HepG2 (cell line): ENCODE data around the gene EBF3. TPM values are rescaled to one million over a fixed set of nuclear protein-coding genes. Genes with fewer than 3 reads are reported as not detected.

Experiments used
- ATAC-seq: fragments of 200-7000 bp; cut with Tn5 transposase; 3 replicates; pipeline ENCODE4 v1.9.1; 2020; ENCODE audit warnings: mild to moderate bottlenecking, moderate library complexity
- BruUV-seq: library from RNA; stranded (reverse); fragments of 400-500 nt; replicated peaks from 2 replicates; lab custom pipeline; 2021; lab: Mats Ljungman, UMichigan
- CTCF ChIA-PET: fragments of 300-600 bp; formaldehyde crosslinking; extraction: SDS; loops from one replicate; lab custom pipeline; 2021; ENCODE audit warnings: low total read pairs, inconsistent platforms, low intra/inter-chr PET ratio; lab: Yijun Ruan, JAX
- POLR2A ChIA-PET: fragments of 350-600 bp; sonication (Branson Sonifier 250); formaldehyde crosslinking; loops from one replicate; lab custom pipeline; 2020; ENCODE audit warnings: antibody characterized with exemption, inconsistent platforms; lab: Yijun Ruan, JAX
- DNase-seq: peaks from one replicate; pipeline ENCODE4 v3.0.0-alpha.2; 2015; ENCODE audit warnings: low spot score
- FAIRE-seq: peaks from 3 replicates; lab custom pipeline; 2011; peaks lifted over from hg19 to GRCh38; lab: Jason Lieb, UNC
- H2AFZ ChIP-seq: one replicate; pipeline ENCODE4 v1.6.1; 2011; ENCODE audit warnings: low read length, inconsistent platforms
- H3K27ac ChIP-seq: fragments of 300-600 bp; 3 replicates; pipeline ENCODE4 v1.8.0; 2011; ENCODE audit warnings: mixed run types, mild to moderate bottlenecking, mixed read lengths, low read length, inconsistent platforms; ENCODE audit not compliant: insufficient read depth; ENCODE audit errors: extremely low read length
- H3K27me3 ChIP-seq, 2 experiments: fragments of 200-600 bp in 1 of 2; 2 replicates in 1 of 2; 3 replicates in 1 of 2; pipeline versions ENCODE4 v1.6.0 to v1.8.0; 2011; ENCODE audit warnings: low read length in 2 of 2, mild to moderate bottlenecking in 2 of 2, moderate library complexity in 2 of 2, inconsistent platforms in 1 of 2; ENCODE audit not compliant: insufficient read depth in 2 of 2, control insufficient read depth in 1 of 2
- H3K36me3 ChIP-seq, 2 experiments: fragments of 200-600 bp in 1 of 2; replicated peaks in 1 of 2; 2 replicates in 1 of 2; 3 replicates in 1 of 2; pipeline versions ENCODE4 v1.5.1 to v1.8.0; 2011; ENCODE audit warnings: low read length in 2 of 2, inconsistent platforms in 1 of 2; ENCODE audit not compliant: insufficient read depth in 2 of 2, control insufficient read depth in 1 of 2
- H3K4me1 ChIP-seq: 2 replicates; pipeline ENCODE4 v1.5.1; 2012; ENCODE audit warnings: low read length, inconsistent platforms; ENCODE audit not compliant: insufficient read depth
- H3K4me2 ChIP-seq: 2 replicates; pipeline ENCODE4 v1.6.0; 2011; ENCODE audit warnings: low read depth, low read length, inconsistent platforms
- H3K4me3 ChIP-seq, 3 experiments: fragments of 200-600 bp in 1 of 3; sonication (generic), shearing (Covaris generic) in 1 of 3; replicated peaks in 1 of 3; 2 replicates each; pipeline ENCODE4 v1.5.1; 2011 to 2016; ENCODE audit warnings: low read length in 3 of 3, inconsistent platforms in 2 of 3, low read depth in 2 of 3, mild to moderate bottlenecking in 2 of 3, control low read depth in 1 of 3, mixed read lengths in 1 of 3; ENCODE audit not compliant: insufficient read depth in 1 of 3
- H3K79me2 ChIP-seq: one replicate; pipeline ENCODE4 v1.6.1; 2011; ENCODE audit warnings: low read length, inconsistent platforms; ENCODE audit not compliant: insufficient read depth
- H3K9ac ChIP-seq: 2 replicates; pipeline ENCODE4 v1.6.0; 2011; ENCODE audit warnings: mild to moderate bottlenecking, low read depth, low read length, inconsistent platforms; ENCODE audit not compliant: insufficient read depth
- H3K9me3 ChIP-seq: 2 replicates; pipeline ENCODE4 v1.5.1; 2012; ENCODE audit warnings: mild to moderate bottlenecking, low read length
- H4K20me1 ChIP-seq: 2 replicates; pipeline ENCODE4 v1.6.0; 2011; ENCODE audit warnings: inconsistent platforms, mild to moderate bottlenecking, low read length, moderate library complexity; ENCODE audit not compliant: insufficient read depth
- CBX5 ChIP-seq: sonication (generic); formaldehyde crosslinking; IDR thresholded peaks from 2 replicates; pipeline ENCODE4 v1.4.0; 2020; ENCODE audit warnings: missing genetic modification reagents, borderline replicate concordance
- ELF1 ChIP-seq: sonication (generic); formaldehyde crosslinking; IDR thresholded peaks from 2 replicates; pipeline ENCODE4 v1.4.0; 2020; ENCODE audit warnings: missing genetic modification reagents
- HNRNPLL ChIP-seq: fragments of 200-400 bp; formaldehyde crosslinking; IDR thresholded peaks from 2 replicates; pipeline ENCODE4 v1.6.1; 2017; ENCODE audit warnings: mild to moderate bottlenecking, low read depth, low read length; ENCODE audit not compliant: poor library complexity, severe bottlenecking
- ISL2 ChIP-seq: sonication (generic); formaldehyde crosslinking; IDR thresholded peaks from 2 replicates; pipeline ENCODE4 v1.5.0; 2020; ENCODE audit warnings: missing genetic modification reagents
- TERF1 ChIP-seq: sonication (generic); formaldehyde crosslinking; IDR thresholded peaks from 2 replicates; pipeline ENCODE4 v1.8.0; 2022; ENCODE audit warnings: mild to moderate bottlenecking, missing genetic modification reagents, moderate library complexity
- THAP8 ChIP-seq: sonication (generic); formaldehyde crosslinking; IDR thresholded peaks from 2 replicates; pipeline ENCODE4 v1.5.1; 2020; ENCODE audit warnings: missing genetic modification reagents, mild to moderate bottlenecking, borderline replicate concordance
- ZNF282 ChIP-seq: fragments of 450-650 bp; IDR thresholded peaks from 2 replicates; pipeline ENCODE4 v1.6.1; 2018; ENCODE audit not compliant: partially characterized antibody
- ZNF772 ChIP-seq: sonication (generic); formaldehyde crosslinking; IDR thresholded peaks from 2 replicates; pipeline ENCODE4 v1.5.0; 2020; ENCODE audit warnings: mild to moderate bottlenecking, missing genetic modification reagents
- ZNF784 ChIP-seq: sonication (generic); formaldehyde crosslinking; IDR thresholded peaks from 2 replicates; pipeline ENCODE4 v1.5.1; 2020; ENCODE audit warnings: missing genetic modification reagents, mild to moderate bottlenecking, borderline replicate concordance
- ZSCAN25 ChIP-seq: sonication (generic); formaldehyde crosslinking; IDR thresholded peaks from 2 replicates; pipeline ENCODE4 v1.8.0; 2022; ENCODE audit warnings: mild to moderate bottlenecking, missing genetic modification reagents
- WGBS: methylation state at CpG from one replicate; pipeline ENCODE4 v1.1.6; 2017; ENCODE audit warnings: low lambda C conversion rate; 5-methylcytosine and 5-hydroxymethylcytosine counted together
- in situ Hi-C: cut with HindIII; loops from 2 replicates; pipeline ENCODE4 v1.10.0; 2017; ENCODE audit warnings: low pct_unique_long_range_greater_than_20kb; ENCODE audit not compliant: extremely low pct_ligation_motif_present
- intact Hi-C: fragments of 100-400 bp; cut with micrococcal nuclease; formaldehyde crosslinking; loops from one replicate; pipeline ENCODE4 v1.10.0; 2022; ENCODE audit not compliant: unreplicated experiment
- polyA plus RNA-seq, 8 experiments: library from polyadenylated mRNA; depleted of rRNA in 3 of 8; stranded (reverse) in 7 of 8; unstranded in 1 of 8; fragments of >200 nt; fragmentation: Illumina TruSeq in 4 of 8; extraction: Trizol in 4 of 8; gene quantifications; 2 replicates each; pipeline versions ENCODE4 v1.2.1 to v1.2.3, GENCODE V29; 2011 to 2016; ENCODE audit warnings: low read depth in 4 of 8, missing spikeins in 1 of 8, mixed read lengths in 1 of 8; ENCODE audit not compliant: insufficient read depth in 1 of 8
- total RNA-seq, 5 experiments: library from RNA; depleted of rRNA; stranded (reverse); fragments of >200 nt; fragmentation: Illumina TruSeq; extraction: Trizol; gene quantifications; 2 replicates each; pipeline ENCODE4 v1.2.3, GENCODE V29; 2016; ENCODE audit warnings: low read depth in 1 of 5

Gene EBF3
- total and polyA plus RNA-seq, 2 of the 13 experiments (the other 11 are each of a cell fraction or from before 2014, with no cell fraction given), result not detected

- ChIA-PET CTCF (no interaction called here), POLR2A (no interaction called here)
- ATAC-seq (no peak), FAIRE-seq (no peak)
- Histone ChIP-seq H3K4me3 (no peak overlapping the region), H3K4me2 (no peak overlapping the region), H3K9ac (no peak overlapping the region), H3K27me3 (peaks cover 4 to 49% of the 10 kb centered on the region in 2 experiments; a peak in 4 of 5 replicates), H3K79me2 (no peaks in the 10 kb centered on the region), H3K4me1 (no peaks in the 10 kb centered on the region), H3K27ac (no peak overlapping the region), H3K36me3 (no peaks in the 10 kb centered on the region), H4K20me1 (no peaks in the 10 kb centered on the region), H3K9me3 (no peaks in the 10 kb centered on the region)
- no TSS peak for BruUV-seq
- WGBS, result 15% methylated on average over 12 of the region's 16 CpGs
- intact Hi-C loops, result no loop called here
- TF ChIP-seq CBX5 (CRISPR knock-in tag), result no peak
- no peak for TF ChIP-seq ZNF772 (CRISPR knock-in tag)
- no peak for TF ChIP-seq ELF1 (CRISPR knock-in tag)
- no peak for TF ChIP-seq TERF1 (CRISPR knock-in tag)
- TF ChIP-seq ZSCAN25 (CRISPR knock-in tag), result no peak
- TF ChIP-seq HNRNPLL, result no peak
- no peak for TF ChIP-seq ZNF784 (CRISPR knock-in tag)
- no peak for TF ChIP-seq ZNF282
- no peak for TF ChIP-seq ISL2 (CRISPR knock-in tag)
- TF ChIP-seq THAP8 (CRISPR knock-in tag), result no peak
- TF ChIP-seq, all 625 proteins: peak for 0
- no peak for DNase-seq
- in situ Hi-C loops, result no loop called here
- H2AFZ ChIP-seq, result no peak overlapping the region
Observed at GRCh38 chr10:129921801-129922597, 42.1 kb downstream of the EBF3 start.
